Measurements from ENCODE around the gene LONP2.
A peak's percentile ranks its signal among the peaks of the same experiment; 100 is the strongest.
"Not testable (repeated sequence)": the region's sequence is repeated elsewhere in the genome, so short reads cannot be mapped to it uniquely, and the experiment has no call there.

Gene LONP2

GRCh38 chr16:48294724-48295123, 50.6 kb downstream of the LONP2 start:
- no peak for DNase-seq

GRCh38 chr16:48295488-48296281, 51.6 kb downstream of the LONP2 start:
- no peak for DNase-seq

GRCh38 chr16:48299471-48299870, 55.4 kb downstream of the LONP2 start:
- no peak for DNase-seq

GRCh38 chr16:48300391-48300856, 56.3 kb downstream of the LONP2 start:
- DNase-seq = no peak

DNA sequence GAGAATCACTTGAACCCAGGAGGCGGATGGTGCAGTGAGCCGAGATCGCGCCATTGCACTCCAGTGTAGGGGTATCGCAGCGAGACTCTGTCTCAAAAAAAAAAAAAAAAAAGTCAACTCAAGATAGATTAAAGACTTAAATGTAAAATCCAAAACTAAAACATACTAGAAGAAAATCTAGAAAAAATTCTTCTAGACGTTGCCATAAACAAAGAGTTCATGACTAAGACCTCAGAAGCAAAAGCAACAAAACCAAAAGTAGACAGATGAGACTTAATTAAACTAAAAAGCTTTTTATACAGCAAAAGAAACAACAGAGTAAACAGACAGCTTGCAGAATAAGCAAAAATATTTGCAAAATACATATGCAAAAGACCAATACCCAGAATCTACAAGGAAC, 64.4 kb downstream of the LONP2 start:
- DNase-seq = no peak

- DNase-seq = no peak
Measured at GRCh38 chr16:48310908-48311641, 67.0 kb downstream of the LONP2 start.

DNA sequence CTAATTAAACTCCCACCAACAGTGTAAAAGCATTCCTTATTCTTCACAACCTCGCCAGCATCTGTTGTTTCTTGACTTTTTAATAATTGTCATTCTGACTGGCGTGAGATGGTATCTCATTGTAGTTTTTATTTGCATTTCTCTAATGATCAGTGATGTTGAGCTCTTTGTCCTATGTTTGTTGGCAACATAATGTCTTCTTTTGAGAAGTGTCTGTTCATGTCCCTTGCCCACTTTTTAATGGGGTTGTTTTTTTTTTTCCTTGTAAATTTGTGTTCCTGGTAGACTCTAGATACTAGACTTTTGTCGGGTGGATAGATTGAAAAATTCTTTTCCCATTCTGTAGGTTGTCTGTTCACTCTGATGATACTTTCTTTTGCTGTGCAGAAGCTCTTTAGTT, 69.8 kb downstream of the LONP2 start:
- DNase-seq = not testable (repeated sequence)

GRCh38 chr16:48317026-48317425, 72.9 kb downstream of the LONP2 start:
- DNase-seq = no peak

- DNase-seq = peak; percentile 19
Measured at GRCh38 chr16:48317614-48318315, 73.7 kb downstream of the LONP2 start.

GRCh38 chr16:48318630-48319029, 74.5 kb downstream of the LONP2 start:
- peak; percentile 56 for DNase-seq

DNA sequence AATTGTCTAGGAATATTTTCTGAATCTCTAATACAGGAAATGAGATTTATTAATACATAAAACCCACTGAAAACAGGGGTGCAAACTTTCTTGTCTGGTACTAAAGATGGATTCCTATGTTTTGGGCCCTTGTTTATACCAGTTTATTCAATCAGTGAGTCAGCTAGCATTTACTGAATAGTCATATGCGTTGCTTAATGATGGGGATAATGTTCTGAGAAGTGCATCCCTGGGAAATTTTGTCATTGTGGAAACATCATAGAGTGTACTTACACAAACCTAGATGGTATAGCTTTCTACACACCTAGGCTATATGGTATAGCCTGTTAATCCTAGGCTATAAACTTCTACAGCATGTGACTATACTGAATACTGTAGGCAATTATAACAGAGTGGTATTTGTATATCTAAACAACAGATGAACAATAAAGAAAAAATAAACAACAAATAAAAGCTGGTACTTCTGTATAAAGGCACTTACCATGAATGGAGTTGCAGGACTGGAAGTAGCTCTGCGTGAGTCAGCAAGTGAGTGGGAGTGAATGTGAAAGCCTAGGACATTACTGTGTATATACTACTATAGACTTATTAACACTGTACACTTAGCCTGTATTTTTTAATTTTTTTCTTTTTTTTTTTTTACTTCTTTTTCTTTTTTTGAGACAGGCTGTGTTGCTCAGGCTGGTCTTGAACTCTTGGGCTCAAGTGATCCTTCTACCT, 77.4 kb downstream of the LONP2 start:
- no peak for DNase-seq

DNA sequence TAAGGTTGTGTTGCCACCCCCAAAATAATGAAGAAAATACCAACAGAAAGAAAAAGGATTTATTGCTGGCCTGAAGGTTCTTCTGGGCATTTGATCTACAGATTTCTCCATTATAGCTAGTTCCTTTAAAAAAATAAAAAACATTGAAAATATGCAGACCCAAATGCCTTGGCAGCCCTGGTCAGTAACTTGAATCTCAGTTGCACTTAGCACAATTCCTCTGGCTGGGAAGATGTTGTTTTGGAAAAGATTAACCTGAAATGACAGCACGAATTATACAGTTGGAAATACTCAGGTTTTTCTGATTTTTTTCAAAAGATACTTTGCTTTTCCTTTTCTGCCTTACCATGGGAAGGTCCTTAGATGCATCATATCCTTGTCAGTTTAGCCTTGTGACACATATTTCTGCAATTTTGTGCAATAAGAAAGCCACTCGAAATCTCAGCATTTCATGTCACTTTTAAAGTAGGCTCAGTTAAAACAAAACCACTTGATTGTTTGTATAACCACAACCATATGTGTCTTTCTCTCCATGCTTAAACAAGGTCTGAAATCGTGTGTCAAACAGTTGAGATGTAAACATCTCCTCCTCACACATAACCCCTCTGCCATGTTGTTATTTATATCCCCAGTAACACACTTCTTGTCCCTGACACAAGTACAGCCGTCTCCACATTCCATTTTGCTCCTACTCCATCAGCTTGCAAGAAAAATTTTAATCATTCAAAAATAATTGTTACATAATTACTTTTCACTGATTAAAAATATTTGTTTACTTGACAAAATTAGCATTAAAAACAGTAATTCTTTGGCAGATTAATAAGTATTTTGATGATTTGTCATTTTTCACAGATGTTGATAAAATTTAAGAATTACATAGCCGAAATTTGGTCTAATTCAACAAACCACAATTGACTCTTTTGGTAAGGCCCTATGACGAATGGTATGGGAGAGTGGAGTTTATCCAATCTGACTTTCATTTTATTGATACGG, 80.0 kb downstream of the LONP2 start:
- DNase-seq = no peak

DNA sequence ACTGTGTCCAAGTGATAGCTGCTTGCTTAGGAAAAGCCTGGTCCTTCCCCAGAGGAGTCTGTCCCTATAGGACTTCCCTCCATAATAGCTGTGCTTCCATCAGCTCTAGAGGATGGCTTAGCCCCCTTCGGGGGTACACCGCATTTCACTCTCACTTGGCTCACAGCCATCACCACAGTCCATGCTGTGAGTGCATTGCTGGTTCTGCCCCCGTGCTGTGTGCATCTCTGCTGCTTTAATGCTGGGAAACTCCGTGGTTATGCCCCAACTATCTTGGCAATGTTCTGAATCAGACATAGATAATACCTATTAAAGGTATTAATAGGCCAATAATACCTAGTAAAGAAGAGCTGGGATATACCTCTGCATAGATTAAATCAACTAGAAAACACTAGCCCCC, 82.8 kb downstream of the LONP2 start:
- DNase-seq = no peak

GRCh38 chr16:48329138-48329537, 85.0 kb downstream of the LONP2 start:
- no peak for DNase-seq

- no peak for DNase-seq
Measured at GRCh38 chr16:48330189-48330840, 86.2 kb downstream of the LONP2 start.

GRCh38 chr16:48330841-48331192, 86.7 kb downstream of the LONP2 start:
- no peak for DNase-seq

- no peak for DNase-seq
Measured at GRCh38 chr16:48332978-48333377, 88.9 kb downstream of the LONP2 start.

GRCh38 chr16:48334325-48334724, 90.2 kb downstream of the LONP2 start:
- DNase-seq = no peak

GRCh38 chr16:48335961-48336360, 91.9 kb downstream of the LONP2 start:
- no peak for DNase-seq

DNA sequence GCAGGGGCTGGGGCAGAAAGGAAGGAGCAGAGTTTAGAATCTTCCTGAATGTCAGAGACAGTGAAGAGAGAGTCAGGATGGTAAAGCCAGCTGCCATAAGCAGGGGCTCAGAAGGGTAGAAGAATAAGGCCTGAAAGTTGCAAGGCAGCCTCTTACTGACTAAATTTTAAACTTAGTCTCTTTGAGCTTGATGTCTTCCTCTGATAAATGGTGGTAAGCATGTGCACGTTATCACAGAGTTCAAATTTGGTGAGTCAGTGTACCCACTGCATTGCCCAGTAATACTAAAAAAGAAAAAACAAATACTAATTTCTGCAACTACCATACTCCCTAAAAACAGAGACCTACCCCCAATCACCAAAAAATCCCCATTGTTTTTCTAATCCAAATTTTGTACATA, 96.0 kb downstream of the LONP2 start:
- DNase-seq = no peak

- DNase-seq = no peak
Measured at GRCh38 chr16:48342591-48342990, 98.5 kb downstream of the LONP2 start.

Data from CD4-positive, alpha-beta T cell treated with Interleukin-6 for 4 hours (primary cell).